Stimulated activated CD4-positive, alpha-beta T cell treated with anti-CD3 and anti-CD28 coated beads, Interleukin-4, amount 100 ng/mL, for 48 hours (primary cell): Measurements from ENCODE around the gene SOX5.

Experiments used
- DNase-seq, 2 donors: peaks; one replicate each; pipeline ENCODE4 v3.0.0-alpha.2; 2020; ENCODE audit warnings: low read depth in 2 of 2

SOX5 gene

DNA sequence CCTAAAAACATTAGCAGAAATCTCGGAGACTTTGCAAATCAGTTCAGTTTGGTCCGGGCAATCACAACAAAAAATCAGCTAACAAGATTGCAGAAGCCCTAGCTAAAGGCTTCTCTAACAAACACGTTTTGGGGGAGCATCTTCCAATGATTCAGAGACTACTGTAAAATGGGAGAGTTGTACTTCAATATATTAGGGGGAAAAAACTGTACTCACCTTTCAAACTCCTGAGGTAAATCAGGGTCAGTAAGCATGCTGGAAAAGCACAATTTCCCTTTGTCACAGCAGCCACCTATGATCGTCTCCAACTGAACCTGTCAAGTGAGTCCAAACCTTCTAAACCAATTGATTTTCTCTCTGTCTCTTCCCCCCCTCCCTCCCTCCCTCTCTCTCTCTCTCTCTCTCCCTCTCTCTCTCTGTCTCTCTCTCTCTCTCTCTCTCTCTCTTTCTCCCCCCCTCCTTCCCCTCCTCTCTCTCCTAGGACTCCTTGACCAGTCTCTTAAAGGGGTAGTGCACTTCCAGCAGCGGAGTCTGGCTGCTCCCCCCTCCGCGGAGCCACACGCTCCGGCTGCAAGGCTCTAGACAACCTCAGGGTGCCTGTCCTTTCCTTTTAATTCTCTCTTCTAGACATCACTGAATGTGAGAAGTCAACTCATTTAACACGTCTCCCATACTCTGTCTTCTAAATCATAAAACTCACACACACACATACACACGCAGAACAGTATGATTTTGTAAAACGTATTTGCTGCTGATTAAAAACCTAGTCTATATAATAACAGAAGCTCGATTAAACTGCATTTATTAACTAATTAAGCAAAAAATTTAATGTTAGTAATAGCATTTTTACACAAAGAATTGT is at the start of gene SOX5:
SOX5 (minus strand) TSS at position 323 of the 862 bp plus-strand sequence; CDS start at position 254, 69 bp downstream.
- no peak for DNase-seq

DNA sequence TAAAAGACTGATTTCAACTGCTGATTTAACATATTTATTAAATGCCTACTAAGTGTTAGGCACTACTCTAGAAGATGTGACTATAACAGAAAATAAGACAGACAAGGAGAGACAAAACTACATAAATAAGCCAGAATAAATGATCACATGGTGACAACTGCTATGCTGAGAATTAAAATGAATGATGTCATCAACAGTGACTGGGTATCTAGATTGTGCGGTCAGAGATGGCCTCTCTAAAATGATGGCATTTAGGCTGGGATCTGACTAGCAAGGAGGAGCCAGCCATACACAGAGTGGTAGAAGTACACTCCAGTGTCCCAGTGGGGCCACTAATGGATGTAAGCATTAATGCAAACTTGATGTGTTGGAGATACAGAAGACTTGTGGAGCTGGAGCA is 37.6 kb upstream of the SOX5 start:
- no peak for DNase-seq

DNA sequence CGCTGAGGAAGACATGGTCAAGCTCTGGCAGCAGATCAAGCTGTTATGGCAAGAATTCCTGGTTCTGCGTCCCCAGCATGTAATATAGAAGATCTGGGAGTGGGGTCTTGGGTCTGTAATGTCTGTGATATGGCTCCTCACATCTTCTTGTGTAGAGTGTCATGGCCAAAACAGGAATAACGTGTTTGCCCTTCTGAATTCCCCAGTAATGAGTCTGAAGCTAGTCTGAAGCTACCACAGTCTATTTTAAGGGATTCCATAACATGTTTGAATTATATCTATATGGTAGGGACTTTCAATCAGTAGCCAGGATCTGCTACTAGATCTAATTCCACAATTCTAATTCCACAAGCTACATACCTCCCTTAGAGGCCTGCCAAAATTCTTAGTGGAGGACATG is 31.4 kb upstream of the SOX5 start:
- no peak for DNase-seq

DNA sequence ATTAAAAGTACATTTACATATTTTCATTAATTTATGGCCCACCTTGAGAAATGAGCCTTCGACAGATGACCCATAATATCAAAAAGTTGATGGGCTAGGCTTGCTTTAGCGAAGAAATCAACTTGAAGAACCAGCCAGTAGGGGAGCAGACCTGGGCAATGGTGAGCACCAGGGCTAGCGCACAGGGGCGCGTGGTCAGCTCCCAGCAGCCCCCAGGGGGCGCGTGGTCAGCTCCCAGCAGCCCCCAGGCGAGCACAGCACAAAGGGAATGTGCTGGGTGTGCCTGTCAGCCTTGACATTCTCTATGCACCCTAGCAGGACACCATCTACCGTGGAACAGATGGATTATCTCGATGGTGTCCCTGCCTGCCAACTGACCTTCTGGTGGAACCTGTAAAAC is 15.3 kb upstream of the SOX5 start:
- no peak for DNase-seq

DNA sequence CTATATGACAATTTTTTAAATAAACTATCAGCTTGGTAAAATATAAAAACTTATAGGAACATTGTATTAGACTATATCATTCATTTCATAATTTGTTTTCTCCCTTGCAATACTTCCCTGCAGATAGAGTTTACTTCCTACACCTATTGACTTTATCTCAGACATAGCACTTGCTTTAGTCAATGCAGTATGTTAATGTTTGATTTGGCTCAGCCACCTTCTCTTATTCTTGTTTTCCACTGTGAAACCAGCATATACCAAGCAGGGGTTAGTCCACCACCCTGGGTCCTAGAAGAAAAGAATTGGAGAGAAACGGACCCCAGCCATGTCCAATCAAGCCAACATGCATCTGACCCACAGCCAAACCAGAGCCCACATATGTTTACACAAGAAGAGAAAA is 10.4 kb upstream of the SOX5 start:
- no peak for DNase-seq

DNA sequence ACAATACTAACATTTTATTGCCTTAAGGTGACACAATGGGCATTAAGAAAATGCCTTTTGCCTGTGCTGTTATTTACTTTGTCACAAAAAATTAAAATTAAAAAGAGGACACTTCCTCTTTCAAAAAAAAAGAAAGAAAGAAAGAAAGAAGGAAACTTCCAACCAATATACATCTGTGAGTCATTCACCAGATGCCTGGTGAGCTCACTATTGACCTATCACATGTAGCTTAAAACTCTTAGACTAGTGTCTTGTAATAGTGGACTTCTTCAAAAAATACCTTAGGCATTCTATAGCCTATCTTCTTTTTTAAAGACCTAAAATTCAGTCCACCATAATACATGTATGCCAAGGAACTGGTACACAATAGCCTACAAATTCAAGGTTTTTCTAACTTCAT is 4.9 kb upstream of the SOX5 start:
- DNase-seq: no peak

DNA sequence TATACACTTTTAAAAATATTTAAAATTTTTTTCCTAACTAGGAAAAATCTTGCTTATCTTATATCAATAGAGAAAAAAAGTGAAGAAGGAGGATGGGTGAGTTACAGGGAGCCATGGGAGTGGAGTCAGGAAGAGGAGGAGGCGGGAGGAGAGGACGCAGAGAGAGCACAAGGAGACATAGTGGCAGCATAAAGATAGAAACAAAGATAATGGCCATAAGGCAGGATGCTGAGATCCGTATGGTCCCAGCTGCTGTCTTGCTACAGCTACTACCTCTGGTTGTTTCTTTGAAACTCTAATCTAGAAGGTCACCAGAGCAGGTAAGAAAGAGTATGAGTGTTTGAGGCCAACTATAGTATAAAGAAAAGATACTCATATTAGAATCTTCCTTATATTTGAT is 2.6 kb upstream of the SOX5 start:
- DNase-seq: no peak

DNA sequence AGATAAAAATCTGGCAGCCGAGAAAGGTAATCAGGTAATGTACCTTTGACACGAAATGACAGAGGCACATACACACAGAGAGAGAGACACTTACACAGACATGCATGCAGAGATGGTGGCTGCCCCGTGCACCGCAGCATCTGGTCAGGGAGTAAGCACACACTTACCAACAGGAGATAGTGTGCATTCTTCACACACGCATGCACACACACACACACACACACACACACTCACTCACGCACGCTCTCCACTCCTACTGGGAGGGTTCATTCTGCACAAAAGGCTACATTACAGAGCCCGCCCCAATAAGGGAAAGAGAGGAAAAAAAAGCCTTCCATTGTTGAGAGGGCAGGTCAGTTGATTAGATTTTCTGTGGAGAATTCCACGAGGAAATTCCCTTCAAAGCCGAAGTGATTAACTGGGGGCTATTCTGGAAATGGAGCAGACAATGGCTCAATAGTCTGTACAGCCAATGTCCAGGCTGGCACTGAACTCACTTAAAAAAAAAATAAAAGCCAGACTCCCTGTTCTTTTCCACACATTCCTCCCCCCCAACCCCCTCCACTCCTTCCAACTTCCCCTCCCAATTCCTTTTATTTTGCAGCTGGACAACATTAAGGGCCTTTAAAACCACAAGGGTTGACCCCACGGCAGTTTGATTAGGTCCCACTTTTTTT is 1.4 kb upstream of the SOX5 start:
- DNase-seq: no peak

DNA sequence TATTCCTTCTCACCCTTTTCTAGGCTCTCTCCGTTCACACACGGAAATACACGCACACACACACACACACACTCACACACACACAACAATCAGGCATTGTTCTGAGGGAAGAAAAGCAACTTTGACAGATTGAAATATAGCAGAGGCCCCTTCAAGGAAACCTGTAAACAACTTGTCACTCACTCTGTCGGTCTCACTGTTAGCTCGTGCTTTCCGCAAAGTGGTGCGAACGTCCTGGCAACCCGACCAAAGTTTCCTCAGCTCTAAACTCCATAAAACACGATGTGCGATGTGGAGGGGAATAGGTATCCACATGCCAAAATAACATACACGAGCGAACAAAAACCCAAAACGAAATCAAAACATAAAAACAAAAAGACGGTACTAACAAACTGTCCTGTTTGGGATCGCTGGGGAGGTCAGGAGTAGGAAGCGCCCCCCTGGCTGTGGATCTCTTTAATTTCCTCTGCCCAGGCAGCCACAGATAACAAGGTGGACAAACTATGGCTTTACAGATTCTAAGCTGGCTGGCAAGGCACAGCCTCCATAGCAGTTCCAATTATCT is 822 bp upstream of the SOX5 start:
- DNase-seq: no peak

DNA sequence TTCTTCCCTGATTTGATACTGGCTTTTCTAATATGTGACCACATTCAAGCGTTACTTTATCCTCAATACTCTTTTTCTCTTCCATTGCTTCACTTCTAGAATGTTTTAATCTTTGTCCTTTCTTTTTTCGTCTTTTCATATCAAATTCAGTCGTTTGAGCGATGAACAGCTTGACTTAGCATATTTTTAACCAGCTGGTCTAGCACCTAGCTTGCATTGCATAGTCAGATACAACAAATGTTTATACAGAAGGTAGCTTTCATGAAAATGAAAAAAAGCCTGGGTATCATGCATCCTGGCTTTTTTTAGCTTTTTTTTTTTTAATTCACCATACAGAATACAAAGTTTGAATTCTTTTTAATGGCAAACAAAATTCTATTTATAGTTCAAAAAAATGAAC is 1.2 kb downstream of the SOX5 start:
- DNase-seq: no peak

DNA sequence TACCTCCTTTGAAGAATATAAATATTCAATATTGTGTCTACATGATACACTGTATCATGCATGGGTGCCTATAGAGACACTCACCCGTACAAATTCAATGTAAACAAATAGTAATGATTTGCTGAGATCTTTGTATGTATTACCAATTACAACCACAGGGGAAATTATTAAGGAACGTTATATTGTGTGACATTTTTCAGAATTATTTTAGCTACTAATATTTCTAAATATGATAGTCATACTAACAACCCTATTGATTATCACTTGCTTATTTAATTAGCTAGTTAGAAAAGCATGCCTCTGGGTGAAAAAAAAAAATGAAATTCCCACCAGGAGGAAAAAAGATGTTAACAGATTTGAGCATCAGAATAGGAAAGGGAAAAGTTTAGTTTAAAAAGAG is 2.1 kb downstream of the SOX5 start:
- DNase-seq: no peak

DNA sequence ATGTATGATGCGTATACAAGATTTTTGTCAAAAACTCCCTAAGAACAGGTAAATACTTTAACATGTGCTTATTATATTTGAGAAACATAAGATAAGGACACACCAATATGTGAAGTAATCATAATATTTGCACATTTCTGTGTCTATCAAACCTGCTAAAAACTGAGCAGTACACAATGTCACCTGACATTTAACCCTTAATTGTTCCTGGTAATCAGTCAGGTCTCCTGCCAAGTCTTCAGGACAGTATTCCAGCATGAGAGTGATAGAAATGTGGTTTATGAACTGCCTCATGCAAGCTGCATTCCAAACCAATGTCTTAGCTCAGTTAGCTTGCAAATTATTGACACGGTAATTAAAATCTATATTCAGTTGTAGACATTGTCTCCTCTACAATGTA is 4.2 kb downstream of the SOX5 start:
- no peak for DNase-seq

DNA sequence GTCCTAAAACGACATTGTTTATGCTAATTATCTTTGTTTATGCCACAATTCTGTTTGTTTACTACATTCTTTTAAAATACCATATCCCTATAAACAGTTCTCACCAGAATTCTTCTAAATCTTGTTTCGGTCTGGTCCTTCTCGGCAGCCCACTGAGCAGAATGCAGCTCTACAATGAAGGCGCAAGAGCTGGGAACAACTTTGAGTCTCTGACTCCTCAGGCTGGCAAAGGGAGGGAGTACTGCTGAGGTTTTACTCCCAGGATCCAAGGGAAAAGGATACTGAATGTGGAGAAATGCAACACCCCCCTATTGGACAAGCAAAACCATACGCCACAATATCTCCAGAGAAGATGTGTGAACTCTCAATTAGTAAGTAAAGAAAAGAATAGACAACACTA is 5.4 kb downstream of the SOX5 start:
- no peak for DNase-seq

DNA sequence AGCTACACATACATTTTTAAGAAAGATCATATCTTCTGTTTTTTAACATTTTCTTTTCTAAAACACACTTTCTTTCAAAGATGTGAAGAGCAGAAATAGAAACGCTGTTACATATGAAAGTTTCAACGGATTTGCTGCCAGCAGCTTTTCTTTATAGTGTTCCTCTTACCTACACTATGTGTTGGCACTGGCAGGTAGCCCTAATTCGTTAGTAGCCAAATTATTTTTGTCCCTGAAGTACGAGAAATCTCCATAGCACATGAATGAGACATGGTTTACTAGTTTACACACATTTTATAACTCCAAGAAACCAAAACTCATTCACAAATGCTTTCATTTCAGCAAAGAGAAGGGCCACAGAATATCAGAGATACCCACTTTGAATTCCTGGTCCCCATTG is 6.6 kb downstream of the SOX5 start:
- DNase-seq: no peak

DNA sequence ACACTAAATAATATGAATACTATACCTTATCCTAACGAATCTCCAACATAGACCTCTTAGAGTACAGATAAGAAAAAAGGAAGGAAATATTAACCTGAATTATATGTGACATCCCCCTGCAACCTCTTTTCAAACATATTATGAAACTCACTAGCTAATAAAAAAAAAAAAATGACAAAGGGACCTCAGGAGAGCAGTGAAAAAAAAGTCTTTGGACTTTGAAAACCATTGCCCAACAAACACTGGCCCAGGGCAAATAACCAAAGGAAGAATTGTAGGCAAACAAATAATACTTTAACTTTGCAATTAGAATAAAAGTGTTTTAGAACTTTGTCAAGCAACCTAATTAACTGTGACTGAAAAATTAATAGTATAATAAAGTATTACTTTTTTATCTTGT is 7.7 kb downstream of the SOX5 start:
- no peak for DNase-seq

DNA sequence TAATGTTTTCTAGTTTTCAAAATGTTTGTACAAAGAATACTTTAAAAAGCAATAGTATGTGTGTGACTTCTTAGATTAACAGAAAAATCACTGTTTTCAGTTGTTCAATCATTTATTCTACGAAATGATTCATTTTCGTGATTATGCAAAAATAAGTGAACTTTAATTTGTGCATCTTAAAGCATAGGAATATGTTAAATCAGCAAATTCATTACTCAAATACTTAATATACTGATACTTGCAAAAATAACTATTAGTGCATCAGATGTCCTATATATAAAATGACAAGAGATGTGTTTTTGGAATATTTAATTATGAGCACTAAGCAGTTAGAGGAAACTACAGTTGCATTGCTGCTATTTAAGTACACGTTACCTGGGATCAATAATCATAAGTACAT is 11.0 kb downstream of the SOX5 start:
- no peak for DNase-seq

DNA sequence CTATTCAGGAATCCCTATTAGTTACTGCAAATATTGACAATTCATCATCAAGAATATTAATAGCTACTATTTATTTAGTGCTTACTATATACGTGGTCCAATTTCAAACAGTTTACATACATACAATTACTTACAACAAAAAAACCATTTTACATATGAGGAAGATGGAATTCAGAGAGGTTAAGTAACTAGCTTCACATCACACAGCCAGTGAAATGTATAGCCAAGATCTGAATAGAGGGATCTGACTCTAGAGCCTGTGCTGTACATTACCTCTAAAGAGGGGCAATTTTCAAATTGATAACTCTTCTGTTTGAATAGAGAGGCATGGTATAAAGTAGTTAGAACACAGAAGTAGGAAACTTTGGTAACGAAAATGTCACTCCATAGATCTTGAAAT is 18.3 kb downstream of the SOX5 start:
- DNase-seq: no peak

DNA sequence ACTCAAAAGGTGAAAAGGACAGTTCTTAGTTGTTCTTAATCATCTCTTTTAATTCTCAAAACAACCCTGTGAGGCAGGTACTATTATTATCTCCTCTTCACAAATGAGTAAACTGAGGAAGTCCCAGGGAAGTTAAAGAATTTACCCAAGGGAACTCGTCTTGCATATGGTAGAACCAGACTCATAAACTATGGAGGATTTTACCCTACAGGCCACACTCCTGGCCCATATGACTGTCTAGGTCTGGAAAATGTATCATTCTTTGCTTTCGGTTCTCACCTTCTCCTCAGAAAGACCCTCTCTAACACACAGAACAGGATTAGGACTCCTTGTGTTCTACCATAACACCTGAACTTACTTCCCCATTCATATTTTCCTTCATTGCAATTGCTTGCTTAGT is 18.9 kb downstream of the SOX5 start:
- DNase-seq: no peak

DNA sequence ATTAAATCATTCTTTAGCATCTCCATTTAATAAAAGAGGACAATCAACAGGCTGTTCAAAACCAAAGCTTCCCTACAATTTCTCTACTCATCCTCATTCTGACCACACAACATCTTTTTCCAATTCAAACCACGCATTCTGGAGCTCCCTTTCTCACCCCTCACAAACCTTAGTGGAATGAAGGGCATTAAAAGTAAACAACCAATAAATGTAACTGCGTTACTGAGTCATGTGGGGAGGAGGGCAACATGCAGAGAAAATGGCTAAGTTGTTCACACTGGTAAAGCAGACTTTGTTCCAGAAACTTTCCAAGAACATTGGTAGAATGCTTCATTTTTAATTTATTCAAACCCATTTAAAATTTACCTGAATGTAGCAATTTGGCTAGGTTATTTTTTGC is 19.6 kb downstream of the SOX5 start:
- no peak for DNase-seq

DNA sequence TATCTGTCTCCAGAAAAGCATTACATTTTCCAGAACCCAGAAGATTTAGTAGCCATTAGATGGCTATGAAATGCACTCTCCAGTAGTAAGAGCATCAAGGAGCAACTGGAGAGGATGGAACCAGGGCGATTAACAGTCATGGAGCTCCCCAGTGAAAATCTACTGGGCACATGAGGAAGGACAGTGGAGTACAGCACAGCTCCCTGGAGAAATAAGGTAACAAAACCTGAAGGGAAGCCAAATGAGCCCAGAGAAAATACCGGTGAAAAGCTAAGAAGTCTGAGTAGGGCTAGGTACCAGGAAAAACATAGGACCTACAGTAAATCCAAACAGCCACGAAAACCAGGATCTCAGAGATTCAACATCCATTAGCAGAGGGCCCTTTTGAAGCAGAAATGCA is 21.6 kb downstream of the SOX5 start:
- no peak for DNase-seq

DNA sequence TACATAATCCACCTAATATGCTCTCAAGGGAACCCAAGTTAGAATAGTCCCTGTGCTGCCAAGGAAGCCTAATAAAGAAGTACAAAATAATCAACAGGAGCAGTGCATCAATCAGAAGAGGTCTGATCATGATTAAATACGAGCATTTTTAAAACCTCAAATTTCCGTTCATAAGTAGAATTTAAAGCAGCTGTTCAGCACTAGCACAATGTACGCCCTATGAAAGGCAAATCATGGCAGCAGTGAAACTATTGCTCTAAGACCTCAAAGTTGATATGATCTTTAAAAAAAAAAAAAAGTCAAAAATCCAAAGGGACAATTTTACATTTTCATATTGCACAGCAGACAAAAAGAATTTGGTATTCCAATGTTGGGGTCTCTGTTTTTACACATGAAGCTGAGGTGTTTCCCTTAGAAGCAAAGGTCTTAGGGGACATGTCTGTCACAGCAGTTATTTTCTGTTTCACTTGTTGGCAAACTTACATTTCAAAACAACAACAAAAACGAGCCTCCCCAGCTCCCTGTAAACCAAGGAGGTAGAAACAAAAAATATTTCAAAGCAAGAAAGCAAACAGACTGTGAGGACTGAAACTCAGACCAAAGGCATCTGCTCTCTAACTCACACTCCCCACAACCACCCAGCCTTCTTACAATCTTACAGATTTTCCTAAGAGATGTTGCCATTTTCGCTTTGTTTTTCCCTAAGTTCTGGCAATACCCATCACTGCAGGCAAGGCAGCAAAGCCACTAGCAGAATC is 28.2 kb downstream of the SOX5 start:
- DNase-seq: no peak

DNA sequence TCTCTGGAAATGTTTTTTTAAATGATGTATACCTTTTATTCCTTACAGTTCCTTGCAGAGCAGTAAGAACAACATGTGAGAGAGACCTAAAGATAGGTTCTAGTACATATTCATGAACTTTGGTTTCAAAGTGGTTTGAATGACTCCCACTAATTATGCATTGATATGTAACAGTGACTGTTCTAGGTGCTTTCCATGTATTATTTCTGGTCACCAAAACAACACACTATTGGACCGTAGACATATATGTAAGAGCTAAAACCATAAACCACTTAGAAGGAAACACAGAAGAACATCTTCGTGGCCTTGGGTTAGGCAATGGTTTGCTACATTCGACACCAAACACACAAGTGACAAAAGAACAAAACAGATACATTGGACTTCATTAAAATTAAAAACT is 37.9 kb downstream of the SOX5 start:
- DNase-seq: no peak
